ENCODE data around the gene TANGO6. TPM values are rescaled to one million over a fixed set of nuclear protein-coding genes. Genes with fewer than 3 reads are reported as not detected.
"Not testable (repeated sequence)": the region's sequence is repeated elsewhere in the genome, so short reads cannot be mapped to it uniquely, and the experiment has no call there.

Gene TANGO6
- total RNA-seq, 1 donor from 2014 or later = 12.8 TPM

DNA sequence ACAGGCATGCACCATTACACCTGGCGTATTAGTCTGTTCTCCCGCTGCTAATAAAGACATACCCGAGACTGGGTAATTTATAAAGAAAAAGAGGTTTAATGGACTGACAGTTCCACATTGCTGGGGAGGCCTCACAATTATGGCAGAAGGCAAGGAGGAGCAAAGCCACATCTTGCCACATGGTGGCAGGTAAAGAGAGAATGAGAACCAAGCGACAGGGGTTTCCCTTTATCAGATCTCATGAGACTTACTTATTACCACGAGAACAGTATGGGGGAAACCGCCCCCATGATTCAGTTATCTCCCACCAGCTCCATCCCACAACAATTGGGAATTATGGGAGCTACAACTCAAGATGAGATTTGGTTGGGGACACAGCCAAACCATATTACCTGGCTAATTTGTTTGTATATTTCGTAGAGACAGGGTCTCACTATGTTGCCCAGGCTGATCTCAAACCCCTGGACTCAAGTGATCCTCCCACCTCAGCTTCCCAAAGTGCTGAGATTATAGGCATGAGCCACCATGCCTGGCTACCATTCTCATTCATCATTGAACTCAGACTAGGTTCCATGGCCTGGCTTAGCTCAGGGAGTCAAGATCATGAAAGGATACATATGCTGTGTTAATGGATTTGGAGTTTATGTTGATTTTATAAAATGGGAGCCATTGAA lies 147.0 kb downstream of the TANGO6 start:
- H3K9me3 Mint-ChIP-seq; H4K20me1 ChIP-seq (ENCODE audit: low read depth); H3K79me2 ChIP-seq (ENCODE audit: low read depth); H3K27ac ChIP-seq; H3K36me3 Mint-ChIP-seq; H3K9me3 ChIP-seq (ENCODE audit: low read depth); H3K4me2 ChIP-seq; H3K36me3 ChIP-seq; H3K27ac Mint-ChIP-seq; H3K27me3 Mint-ChIP-seq (ENCODE audit: insufficient read depth, low read depth); H3K9ac ChIP-seq; H3K4me3 ChIP-seq; H3F3A ChIP-seq (ENCODE audit: low read depth); H2AFZ ChIP-seq (replicated peaks); H3K4me1 ChIP-seq; H3K27me3 ChIP-seq; H3K4me3 Mint-ChIP-seq: not testable (repeated sequence)
- DNase-seq (ENCODE audit: low spot score) = peak; percentile 16
- peak; percentile 28 for TF ChIP-seq CTCF (IDR thresholded peaks at IDR 0.05)
- H3K4me1 Mint-ChIP-seq = peaks cover 12% of the 10 kb centered on the region

DNA sequence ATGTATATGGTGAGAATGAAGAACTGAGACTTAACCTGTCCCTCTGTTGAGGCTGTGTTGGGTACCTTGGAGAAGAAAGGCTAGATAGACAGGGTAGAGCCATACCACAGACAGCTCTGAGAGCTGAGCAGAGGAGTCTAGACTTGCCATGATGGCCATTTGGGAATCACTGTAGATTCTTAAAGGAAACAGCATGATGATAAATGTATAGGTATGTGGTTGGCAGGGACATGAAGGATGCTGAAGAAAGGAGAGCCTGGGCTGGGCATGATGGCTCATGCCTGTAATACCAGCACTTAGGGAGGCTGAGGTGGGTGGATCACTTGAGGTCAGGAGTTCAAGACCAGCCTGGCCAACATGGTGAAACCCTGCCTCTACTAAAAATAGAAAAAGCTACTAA lies 147.7 kb downstream of the TANGO6 start:
- Mint-ChIP-seq H3K4me3 (no peak overlapping the region), H3K36me3 (no peaks in the 10 kb centered on the region), H3K27me3 (ENCODE audit: insufficient read depth, low read depth) (peaks cover 2% of the 10 kb centered on the region), H3K27ac (no peak overlapping the region), H3K4me1 (peaks cover 10% of the 10 kb centered on the region), H3K9me3 (no peaks in the 10 kb centered on the region)
- H3K36me3 ChIP-seq = no peaks in the 10 kb centered on the region
- H2AFZ ChIP-seq (replicated peaks) = no peak overlapping the region
- H3K9ac ChIP-seq = no peak overlapping the region
- TF ChIP-seq EZH2 (IDR thresholded peaks at IDR 0.05) (no peak), EZH2phosphoT487 (IDR thresholded peaks at IDR 0.05) (no peak), CTCF (IDR thresholded peaks at IDR 0.05) (no peak)
- no peaks in the 10 kb centered on the region for H3K9me3 ChIP-seq (ENCODE audit: low read depth)
- no peaks in the 10 kb centered on the region for H3K27me3 ChIP-seq
- no peak overlapping the region for H3K4me2 ChIP-seq
- no peaks in the 10 kb centered on the region for H4K20me1 ChIP-seq (ENCODE audit: low read depth)
- peaks cover 10% of the 10 kb centered on the region for H3K4me1 ChIP-seq
- no peaks in the 10 kb centered on the region for H3K79me2 ChIP-seq (ENCODE audit: low read depth)
- no peak overlapping the region for H3K27ac ChIP-seq
- no peak overlapping the region for H3K4me3 ChIP-seq
- peaks cover 8% of the 10 kb centered on the region for H3F3A ChIP-seq (ENCODE audit: low read depth)
- DNase-seq (ENCODE audit: low spot score) = no peak

GRCh38 chr16:68992521-68992920 lies 149.2 kb downstream of the TANGO6 start:
- peaks cover 9% of the 10 kb centered on the region for H3K4me1 ChIP-seq
- H3K79me2 ChIP-seq (ENCODE audit: low read depth) = no peaks in the 10 kb centered on the region
- no peak overlapping the region for H2AFZ ChIP-seq (replicated peaks)
- TF ChIP-seq EZH2phosphoT487 (IDR thresholded peaks at IDR 0.05) = no peak
- TF ChIP-seq CTCF (IDR thresholded peaks at IDR 0.05) = no peak
- no peak for TF ChIP-seq EZH2 (IDR thresholded peaks at IDR 0.05)
- H3K27me3 ChIP-seq = no peaks in the 10 kb centered on the region
- peaks cover 5% of the 10 kb centered on the region for H3K36me3 Mint-ChIP-seq
- H3K27ac Mint-ChIP-seq = no peak overlapping the region
- H3K9me3 Mint-ChIP-seq = no peaks in the 10 kb centered on the region
- no peaks in the 10 kb centered on the region for H3K36me3 ChIP-seq
- H4K20me1 ChIP-seq (ENCODE audit: low read depth) = no peaks in the 10 kb centered on the region
- H3K4me3 ChIP-seq = no peak overlapping the region
- H3K9me3 ChIP-seq (ENCODE audit: low read depth) = no peaks in the 10 kb centered on the region
- H3K4me2 ChIP-seq = no peak overlapping the region
- no peak overlapping the region for H3K9ac ChIP-seq
- no peak for DNase-seq (ENCODE audit: low spot score)
- H3F3A ChIP-seq (ENCODE audit: low read depth) = peaks cover 8% of the 10 kb centered on the region
- no peak overlapping the region for H3K27ac ChIP-seq
- H3K4me3 Mint-ChIP-seq = no peak overlapping the region
- H3K4me1 Mint-ChIP-seq = peaks cover 10% of the 10 kb centered on the region
- peaks cover 2% of the 10 kb centered on the region for H3K27me3 Mint-ChIP-seq (ENCODE audit: insufficient read depth, low read depth)
